DMS153 treated with DMSO at 0.1 percent for 48 hours (cell line): ENCODE data around the gene STK32B.
A peak's percentile ranks its signal among the peaks of the same experiment; 100 is the strongest.
"Not testable (repeated sequence)": the region's sequence is repeated elsewhere in the genome, so short reads cannot be mapped to it uniquely, and the experiment has no call there.

Experiments
- DNase-seq: peaks from one replicate; lab custom pipeline; 2025; ENCODE audit not compliant: unreplicated experiment; lab: John Stamatoyannopoulos, UW

Gene STK32B

GRCh38 chr4:5249727-5250126 lies 198.4 kb downstream of the STK32B start:
- DNase-seq: no peak

- not testable (repeated sequence) for DNase-seq
Observed at GRCh38 chr4:5250536-5250935, 199.3 kb downstream of the STK32B start.

- no peak for DNase-seq
Observed at GRCh38 chr4:5256421-5256820, 205.1 kb downstream of the STK32B start.

- no peak for DNase-seq
Observed at GRCh38 chr4:5257086-5257485, 205.8 kb downstream of the STK32B start.

GRCh38 chr4:5259471-5259870 lies 208.2 kb downstream of the STK32B start:
- DNase-seq: no peak

- no peak for DNase-seq
Observed at GRCh38 chr4:5260121-5260520, 208.8 kb downstream of the STK32B start.

- no peak for DNase-seq
Observed at GRCh38 chr4:5261866-5262265, 210.6 kb downstream of the STK32B start.

GRCh38 chr4:5266991-5267390 lies 215.7 kb downstream of the STK32B start:
- DNase-seq: no peak

- DNase-seq: no peak
Observed at GRCh38 chr4:5267408-5267807, 216.1 kb downstream of the STK32B start.

- DNase-seq: no peak
Observed at GRCh38 chr4:5276475-5277075, 225.3 kb downstream of the STK32B start.

GRCh38 chr4:5277079-5277478 lies 225.8 kb downstream of the STK32B start:
- peak; percentile 7 for DNase-seq

- DNase-seq: no peak
Observed at GRCh38 chr4:5278213-5278612, 226.9 kb downstream of the STK32B start.

GRCh38 chr4:5280069-5280468 lies 228.8 kb downstream of the STK32B start:
- not testable (repeated sequence) for DNase-seq

- no peak for DNase-seq
Observed at GRCh38 chr4:5280828-5281227, 229.5 kb downstream of the STK32B start.

GRCh38 chr4:5283837-5284236 lies 232.6 kb downstream of the STK32B start:
- DNase-seq: no peak

- DNase-seq: no peak
Observed at GRCh38 chr4:5284517-5284916, 233.2 kb downstream of the STK32B start.

GRCh38 chr4:5292101-5292500 lies 240.8 kb downstream of the STK32B start:
- peak; percentile 33 for DNase-seq

GRCh38 chr4:5298000-5298787 lies 246.9 kb downstream of the STK32B start:
- DNase-seq: not testable (repeated sequence)

- no peak for DNase-seq
Observed at GRCh38 chr4:5300283-5300682, 249.0 kb downstream of the STK32B start.

GRCh38 chr4:5307928-5308327 lies 256.6 kb downstream of the STK32B start:
- no peak for DNase-seq

GRCh38 chr4:5322321-5322720 lies 271.0 kb downstream of the STK32B start:
- no peak for DNase-seq

- no peak for DNase-seq
Observed at GRCh38 chr4:5330339-5330989, 279.2 kb downstream of the STK32B start.
